ENCODE data around the gene FNDC4.
"Not testable (repeated sequence)": the region's sequence is repeated elsewhere in the genome, so short reads cannot be mapped to it uniquely, and the experiment has no call there.

FNDC4 gene, protein sequence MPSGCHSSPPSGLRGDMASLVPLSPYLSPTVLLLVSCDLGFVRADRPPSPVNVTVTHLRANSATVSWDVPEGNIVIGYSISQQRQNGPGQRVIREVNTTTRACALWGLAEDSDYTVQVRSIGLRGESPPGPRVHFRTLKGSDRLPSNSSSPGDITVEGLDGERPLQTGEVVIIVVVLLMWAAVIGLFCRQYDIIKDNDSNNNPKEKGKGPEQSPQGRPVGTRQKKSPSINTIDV

DNA sequence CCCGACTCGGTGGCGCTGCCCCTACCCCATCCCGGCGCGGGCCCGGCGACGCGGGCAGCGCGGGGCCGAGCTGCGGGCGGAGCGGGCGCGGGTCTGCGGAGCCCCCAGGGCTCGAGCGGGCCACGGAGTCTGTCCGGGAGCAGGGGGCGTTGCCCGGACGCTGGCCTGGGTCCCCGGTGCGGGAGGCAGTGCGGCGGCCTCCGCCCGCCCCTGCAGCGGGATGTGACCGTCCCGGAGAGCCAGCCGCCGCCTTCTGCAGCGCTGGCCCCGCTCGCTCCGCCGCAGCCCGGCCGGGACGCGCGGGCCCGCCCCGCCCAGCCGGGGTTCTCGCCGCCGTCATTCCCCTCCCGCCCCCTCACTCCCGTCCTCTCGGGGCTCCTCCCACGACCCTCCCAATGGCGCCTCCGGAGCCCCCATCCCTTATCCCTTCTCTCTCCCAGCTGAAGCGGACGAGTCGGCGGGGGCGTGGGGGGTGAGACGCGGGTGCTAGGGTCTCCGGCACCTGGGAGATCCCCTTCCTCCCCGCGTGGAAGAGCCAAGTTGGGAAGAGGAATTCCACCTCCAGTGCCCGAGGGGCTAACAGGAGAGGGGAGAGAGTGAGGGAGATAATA is at the start of gene FNDC4:
Gene FNDC4 (minus strand): TSS at position 257 of the 611 bp plus-strand sequence. CDS start 521 bp downstream, outside the sequence.
- no peak for DNase-seq (ENCODE audit: low read depth)

DNA sequence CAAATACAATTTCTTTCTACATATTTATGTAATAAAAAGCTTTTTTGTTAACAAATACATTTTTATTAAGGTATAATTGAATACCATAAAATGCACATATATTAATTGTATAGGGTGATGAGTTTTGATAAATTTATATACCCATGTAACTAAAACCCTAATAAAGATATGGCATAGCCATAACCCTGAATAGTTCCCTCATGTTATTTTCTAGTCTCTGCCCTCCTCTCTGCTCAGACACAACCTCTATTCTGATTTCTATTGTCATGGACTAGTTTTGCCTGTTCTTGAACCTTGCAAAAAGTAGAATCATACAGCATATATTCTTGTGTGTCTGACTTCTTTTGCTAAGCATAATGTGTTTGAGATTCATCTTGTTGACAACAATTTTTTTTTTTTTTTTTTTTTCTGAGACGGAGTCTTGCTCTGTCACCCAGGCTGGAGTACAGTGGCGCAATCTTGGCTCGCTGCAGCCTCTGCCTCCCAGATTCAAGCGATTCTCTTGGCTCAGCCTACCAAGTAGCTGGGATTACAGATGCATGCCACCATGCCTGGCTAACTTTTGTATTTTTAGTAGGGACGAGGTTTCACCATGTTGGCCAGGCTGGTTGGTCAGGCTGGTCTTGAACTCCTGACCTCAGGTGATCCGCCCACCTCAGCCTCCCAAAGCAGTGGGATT is 49.3 kb upstream of the FNDC4 start:
- DNase-seq (ENCODE audit: low read depth), result no peak

DNA sequence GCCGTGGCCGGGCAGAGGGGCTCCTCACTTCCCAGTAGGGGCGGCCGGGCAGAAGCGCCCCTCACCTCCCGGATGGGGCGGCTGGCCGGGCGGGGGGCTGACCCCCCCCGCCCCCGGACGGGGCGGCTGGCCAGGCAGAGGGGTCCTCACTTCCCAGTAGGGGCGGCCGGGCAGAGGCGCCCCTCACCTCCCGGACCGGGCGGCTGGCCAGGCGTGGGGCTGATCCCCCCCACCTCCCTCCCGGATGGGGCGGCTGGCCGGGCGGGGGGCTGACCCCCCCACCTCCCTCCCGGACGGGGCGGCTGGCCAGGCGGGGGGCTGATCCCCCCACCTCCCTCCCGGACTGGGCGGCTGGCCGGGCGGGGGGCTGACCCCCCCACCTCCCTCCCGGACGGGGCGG is 44.6 kb upstream of the FNDC4 start:
- not testable (repeated sequence) for DNase-seq (ENCODE audit: low read depth)

DNA sequence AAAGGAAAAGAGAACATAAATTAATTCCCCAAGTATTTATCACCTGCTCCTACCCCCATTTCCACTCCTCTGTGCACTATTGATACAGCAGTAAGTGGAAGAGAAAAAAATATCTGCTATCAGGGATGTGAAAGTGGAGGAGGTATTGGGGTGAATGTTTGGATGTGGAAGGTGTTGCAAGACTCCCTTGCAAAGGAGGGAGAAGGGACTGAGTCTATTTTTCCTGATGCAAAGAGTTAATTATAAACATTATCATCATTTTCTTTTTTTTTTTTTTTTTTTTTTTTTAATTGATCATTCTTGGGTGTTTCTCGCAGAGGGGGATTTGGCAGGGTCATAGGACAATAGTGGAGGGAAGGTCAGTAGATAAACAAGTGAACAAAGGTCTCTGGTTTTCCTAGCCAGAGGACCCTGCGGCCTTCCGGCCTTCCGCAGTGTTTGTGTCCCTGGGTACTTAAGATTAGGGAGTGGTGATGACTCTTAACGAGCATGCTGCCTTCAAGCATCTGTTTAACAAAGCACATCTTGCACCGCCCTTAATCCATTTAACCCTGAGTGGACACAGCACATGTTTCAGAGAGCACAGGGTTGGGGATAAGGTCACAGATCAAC is 43.9 kb upstream of the FNDC4 start:
- not testable (repeated sequence) for DNase-seq (ENCODE audit: low read depth)

DNA sequence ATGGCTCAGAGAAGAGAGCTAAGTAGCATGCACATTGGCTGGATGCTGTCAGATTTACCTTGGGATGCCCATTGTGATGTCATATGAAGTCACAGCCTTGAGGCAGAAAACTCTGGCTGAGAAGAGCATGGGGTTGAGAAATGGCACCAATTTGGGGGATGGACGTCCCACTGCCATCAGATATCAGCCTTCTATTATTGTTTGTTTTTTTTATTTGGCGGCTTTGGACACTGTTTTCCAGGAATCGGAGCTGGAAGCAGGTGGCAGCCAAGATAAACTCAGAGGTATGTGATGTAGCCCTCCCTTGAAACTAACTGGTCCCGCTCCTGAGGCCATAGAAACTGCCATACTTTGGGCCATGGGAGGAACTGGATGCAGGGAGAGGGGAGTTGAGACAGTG is 42.3 kb upstream of the FNDC4 start:
- no peak for DNase-seq (ENCODE audit: low read depth)

DNA sequence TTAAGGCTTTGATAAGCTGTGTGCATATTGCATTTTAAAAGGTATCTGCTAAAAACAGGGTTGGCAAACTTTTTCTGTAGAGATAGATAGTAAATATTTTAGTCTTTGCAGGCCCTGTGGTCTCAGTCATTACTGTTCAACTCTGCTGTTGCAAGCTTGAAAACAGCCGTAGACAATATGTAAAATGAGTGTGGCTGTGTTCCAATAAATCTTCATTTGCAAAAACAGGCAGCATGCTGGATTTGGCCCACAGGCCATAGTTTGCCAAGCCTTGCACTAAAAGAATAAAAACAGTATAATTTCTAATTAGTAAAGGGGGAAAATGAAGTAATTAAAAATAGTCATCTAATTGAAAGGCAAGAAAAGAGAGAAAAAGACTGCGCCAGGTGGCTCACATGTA is 37.0 kb upstream of the FNDC4 start:
- no peak for DNase-seq (ENCODE audit: low read depth)

DNA sequence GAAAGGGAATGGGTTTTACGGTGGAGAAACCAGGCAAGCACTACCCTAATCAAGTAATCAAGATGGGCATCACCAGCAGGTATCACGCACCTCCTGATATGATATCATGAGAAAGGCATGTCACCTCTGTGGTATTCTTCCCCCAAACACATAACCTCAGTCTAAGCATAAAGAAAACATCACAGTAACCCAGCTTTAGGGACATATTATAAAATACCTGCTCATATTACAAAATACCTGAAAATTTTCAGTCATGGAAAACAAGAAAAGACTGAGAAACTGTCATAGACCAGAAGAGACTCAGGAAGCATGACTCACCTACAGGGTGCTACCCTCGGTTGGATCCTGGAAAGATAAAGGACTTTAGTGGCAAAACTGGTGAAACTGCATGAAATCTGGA is 32.2 kb upstream of the FNDC4 start:
- no peak for DNase-seq (ENCODE audit: low read depth)

DNA sequence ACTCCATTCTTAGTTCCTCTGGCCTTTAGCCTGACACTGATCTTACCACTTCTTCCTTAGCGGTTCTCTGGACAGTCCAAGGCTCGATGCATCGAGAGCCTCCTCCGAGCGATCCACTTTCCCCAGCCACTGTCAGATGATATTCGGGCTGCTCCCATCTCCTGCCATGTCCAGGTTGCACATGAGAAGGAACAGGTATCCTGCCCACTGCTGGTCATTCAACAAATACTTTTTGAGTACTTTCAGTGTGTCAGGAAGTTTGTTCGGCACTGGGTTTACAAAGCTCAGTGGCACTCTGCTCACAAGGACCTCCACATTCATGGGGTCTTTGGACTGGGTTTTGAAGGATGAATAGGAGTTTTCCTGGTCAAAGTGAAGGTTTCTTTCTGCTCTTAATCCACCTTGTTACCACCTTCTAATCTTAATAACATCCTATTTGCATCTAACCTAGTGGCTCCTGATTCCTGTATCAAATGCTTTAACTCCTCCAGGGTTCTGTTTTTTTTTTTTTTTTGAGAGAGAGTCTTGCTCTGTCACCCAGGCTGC is 27.5 kb upstream of the FNDC4 start:
- no peak for DNase-seq (ENCODE audit: low read depth)

DNA sequence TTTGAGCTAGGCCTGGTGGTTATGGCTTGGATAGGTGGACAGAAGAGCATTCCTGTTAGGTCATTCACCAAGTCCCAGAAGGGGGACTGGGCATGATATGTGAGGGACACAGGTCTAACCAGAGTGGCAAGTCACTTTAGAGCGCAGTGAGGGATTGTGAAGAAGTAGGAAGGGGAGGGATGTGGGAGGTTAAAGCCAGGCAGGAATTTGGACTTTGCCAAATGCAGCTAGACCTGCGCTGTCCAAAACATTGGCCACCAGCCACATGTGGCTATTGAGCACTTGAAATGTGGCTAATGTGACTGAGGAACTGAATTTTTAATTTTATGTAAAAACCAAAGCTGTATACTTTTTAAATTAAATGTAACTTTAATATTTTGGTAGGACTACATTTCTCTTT is 25.3 kb upstream of the FNDC4 start:
- no peak for DNase-seq (ENCODE audit: low read depth)

DNA sequence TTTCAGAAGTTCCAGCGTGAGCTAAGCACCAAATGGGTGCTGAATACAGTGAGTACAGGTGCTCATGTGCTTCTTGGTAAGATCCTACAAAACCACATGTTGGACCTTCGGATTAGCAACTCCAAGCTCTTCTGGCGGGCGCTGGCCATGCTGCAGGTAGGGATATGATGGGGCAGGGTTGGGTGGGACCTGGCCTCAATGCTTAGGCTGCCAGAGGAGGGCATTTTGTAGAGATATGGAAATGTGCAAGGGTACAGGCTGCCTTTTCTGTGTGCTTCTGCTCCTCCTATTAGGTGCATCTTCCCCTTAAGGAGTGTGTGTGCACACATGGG is 23.7 kb upstream of the FNDC4 start:
- no peak for DNase-seq (ENCODE audit: low read depth)

DNA sequence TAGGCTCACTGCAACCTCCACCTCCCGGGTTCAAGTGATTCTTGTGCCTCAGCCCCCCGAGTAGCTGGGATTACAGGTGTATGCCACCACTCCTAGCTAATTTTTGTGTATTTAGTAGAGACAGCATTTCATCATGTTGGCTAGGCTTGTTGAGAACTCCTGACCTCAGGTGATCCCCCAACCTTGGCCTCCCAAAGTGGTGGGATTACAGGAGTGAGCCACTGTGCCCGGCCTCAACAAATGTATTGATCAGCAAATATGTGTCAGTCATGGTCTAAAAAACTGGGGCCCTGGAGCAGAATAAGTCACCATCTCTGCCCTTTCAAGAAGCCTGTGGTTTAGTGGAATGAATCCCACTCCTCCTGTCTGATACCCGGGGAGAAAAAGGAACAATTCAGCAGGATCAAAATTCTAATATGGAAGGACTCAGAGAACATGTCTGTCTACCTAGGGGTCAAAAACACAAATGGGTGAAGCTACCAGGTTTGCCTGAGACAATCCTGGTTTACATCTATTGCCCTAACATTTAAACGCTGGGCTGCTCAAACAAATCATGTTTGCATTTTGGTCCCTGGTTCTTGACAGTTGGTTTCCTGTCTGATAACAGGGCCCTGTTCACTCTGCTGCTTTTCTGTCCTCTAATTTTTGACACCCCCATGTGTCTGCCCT is 23.2 kb upstream of the FNDC4 start:
- no peak for DNase-seq (ENCODE audit: low read depth)

DNA sequence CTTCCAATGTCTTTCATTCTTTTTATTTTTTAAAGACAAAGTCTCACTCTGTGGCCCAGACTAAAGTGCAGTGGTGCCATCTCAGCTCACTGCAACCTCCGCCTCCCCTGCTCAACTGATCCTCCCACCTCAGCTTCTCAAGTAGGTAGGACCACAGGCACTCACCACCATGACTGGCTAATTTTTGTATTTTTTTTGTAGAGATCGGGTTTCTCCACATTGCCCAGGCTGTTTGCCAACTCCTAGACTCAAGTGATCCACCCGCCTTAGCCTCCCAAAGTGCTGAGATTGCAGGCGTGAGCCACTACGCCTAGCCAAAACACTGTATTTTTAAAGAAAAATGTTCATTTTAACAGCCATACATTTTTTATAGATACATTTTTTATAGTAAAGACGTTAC is 14.3 kb upstream of the FNDC4 start:
- no peak for DNase-seq (ENCODE audit: low read depth)

DNA sequence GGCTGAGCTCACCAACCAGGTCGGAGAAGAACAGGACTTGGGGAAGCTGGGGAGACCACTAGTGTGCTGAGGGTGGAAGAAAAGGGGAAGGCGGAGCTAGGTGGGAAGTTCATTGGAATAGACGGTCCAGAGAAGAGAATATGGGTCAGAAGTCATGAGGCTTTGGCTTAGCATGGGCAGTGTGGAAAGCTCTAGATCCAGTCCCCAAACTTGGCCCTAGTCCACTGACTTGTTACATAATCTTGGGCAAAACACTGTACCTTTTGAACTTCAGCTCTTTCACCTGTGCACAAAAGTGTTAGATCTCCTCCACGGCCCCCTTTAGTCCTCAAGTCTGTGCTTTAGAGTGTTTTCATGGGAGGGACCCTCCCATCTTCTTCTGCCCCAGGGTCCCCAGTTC is 12.3 kb upstream of the FNDC4 start:
- no peak for DNase-seq (ENCODE audit: low read depth)

DNA sequence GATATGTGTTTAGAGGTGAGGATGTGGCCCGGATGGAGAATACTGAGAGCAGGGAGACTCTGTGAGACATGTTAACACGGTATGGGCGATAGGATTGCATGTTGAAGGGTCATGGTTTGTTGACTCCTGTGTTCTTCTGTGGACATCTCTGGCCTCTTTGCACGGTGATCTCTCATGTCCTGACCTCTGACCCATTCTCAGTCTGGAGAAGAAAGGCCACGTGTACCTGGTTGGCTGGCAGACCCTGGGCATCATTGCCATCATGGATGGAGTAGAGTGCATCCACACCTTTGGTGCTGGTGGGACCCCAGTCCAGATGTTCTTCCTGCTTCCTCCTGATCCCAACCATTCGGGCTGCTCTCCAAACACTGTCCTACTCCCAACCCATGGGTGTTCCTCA is 11.6 kb upstream of the FNDC4 start:
- no peak for DNase-seq (ENCODE audit: low read depth)

DNA sequence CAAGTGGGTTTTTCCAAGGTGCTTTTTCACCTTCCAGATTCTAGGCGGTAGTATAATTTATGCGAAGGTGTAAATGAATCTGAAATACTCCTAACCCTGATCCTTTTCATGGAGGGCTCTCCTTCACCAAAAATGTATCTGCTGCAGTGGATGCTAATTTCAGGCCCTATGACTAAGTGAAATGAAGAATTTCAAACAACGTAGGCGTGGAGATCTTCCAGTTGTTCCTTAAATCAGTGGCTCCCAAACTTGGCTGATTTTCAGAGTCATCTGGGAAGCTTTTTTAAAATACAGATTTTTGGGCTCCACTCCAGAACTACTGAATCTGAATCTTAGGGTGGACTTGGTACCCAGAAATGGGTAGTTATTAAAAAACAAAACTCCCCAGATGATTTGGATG is 7.1 kb upstream of the FNDC4 start:
- no peak for DNase-seq (ENCODE audit: low read depth)

DNA sequence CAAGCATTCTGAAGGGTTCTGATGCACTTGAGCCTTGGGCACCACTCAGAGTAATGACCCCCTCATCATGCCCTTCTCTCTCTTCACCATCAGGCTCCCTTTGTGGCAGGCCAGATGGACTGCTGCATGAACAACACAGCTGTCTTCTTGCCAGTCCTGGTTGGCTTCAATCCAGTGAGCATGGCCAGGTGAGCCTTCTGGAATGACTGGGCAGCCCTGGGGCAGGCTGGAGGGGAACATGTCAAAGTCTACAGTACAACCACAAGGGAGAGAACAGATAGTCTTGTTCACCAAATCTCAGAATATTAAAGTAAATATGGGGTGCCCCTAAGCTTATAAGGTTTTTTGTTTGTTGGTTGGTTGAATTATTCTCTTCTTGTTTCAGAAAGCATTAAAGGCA is 6.0 kb upstream of the FNDC4 start:
- no peak for DNase-seq (ENCODE audit: low read depth)

DNA sequence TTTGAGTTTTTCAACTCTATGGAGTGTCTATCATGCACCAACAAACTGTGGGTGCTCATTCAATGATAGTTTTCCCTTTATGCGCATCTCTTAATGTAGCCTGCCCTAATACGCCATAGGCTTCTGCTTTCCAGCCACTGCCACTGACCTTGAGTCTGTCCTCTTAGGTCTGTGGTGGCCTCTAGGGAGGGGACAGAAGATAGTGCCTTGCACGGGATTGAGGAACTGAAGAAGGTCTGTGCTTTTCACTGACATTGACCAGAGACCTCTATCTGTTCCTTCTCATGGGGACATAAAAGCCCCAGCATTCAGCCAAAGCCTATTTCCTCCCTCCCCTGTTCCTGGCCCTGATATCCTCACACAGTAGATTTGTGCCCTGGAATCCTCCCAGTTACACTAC is 4.0 kb upstream of the FNDC4 start:
- DNase-seq (ENCODE audit: low read depth), result no peak

DNA sequence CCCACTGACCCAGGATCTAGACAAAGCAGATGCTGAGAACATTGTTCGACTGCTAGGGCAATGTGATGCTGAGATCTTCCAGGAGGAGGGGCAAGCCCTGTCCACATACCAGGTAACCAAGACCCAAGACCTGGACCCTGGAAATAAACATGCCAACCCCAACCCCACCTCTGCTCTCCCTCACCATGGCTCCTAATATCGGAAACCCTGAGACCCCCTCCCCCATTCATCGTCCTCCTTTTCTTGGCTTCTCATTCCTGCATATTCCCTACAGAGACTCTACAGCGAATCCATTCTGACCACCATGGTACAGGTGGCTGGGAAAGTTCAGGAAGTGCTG is 2.3 kb upstream of the FNDC4 start:
- no peak for DNase-seq (ENCODE audit: low read depth)

DNA sequence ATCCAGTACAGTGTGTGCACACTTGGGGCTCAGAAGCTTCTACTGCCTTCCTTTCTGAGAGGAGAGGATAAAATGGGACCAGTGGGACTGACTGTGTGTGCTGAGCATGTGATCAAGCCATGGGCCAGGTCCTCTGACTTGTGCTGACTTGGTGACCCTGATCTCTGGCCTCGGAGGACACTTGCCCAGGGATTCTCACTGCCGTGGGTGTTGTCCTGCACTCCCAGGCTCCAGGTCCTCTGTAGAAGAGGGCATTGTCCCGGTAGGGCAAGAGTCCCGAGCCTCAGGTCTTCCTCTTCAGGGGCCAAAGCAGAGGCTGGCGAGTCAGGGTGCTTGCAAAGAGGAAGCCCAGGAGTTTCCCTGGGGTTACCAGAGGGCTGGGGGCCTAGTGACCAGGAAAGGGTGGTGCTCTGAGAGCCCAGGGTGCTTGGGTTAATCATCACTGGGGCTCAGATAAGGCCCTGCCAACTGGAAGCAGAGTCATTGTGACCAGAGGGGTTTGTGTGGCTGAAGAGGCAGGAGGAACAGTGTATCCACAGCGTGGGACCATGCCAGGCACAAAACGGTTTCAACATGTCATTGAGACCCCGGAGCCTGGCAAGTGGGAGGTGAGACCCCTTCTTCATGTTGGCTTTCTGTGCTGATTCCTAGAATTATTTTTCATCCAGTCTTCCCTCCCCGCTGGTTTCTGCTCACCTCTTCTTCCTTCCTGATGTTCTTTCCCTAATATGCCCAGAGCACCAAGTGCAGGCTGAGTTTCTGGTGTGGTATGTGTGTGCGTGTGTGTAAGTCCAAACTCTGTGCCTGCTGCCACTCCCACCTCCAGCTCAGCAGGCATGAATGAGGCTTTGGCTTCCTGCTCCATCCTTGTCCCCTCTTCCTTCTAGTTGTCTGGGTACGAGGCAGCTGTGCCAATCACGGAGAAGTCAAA is 1.6 kb upstream of the FNDC4 start, which contains the start of gene GCKR:
Gene GCKR (plus strand): TSS at position 483 of the 931 bp plus-strand sequence. CDS start 66 bp downstream, at position 549.
- DNase-seq (ENCODE audit: low read depth), result no peak

DNA sequence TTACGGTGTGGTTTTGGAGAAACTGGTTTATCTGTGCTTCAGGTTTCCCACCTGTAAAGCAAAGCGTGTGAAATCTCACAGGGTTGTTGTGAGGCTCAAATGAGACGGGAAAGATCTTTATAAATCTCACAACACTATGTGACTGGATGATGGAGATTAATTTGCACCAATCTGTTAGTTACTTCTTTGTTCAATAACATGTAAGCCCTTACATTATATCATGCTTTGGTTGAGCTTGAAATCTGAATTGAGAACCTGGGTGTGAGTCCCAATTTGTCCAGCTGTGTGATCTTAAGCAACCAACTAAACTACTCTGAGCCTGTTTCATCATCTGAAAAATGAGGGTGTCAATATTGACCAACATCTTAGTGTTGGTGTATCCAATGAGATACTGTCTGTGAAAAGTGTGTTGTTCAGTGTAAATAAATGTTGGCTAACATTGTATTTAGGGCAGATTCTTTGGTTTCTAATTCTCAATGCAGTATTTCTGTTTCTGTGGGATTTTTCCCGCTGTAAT is 898 bp upstream of the FNDC4 start:
- no peak for DNase-seq (ENCODE audit: low read depth)

DNA sequence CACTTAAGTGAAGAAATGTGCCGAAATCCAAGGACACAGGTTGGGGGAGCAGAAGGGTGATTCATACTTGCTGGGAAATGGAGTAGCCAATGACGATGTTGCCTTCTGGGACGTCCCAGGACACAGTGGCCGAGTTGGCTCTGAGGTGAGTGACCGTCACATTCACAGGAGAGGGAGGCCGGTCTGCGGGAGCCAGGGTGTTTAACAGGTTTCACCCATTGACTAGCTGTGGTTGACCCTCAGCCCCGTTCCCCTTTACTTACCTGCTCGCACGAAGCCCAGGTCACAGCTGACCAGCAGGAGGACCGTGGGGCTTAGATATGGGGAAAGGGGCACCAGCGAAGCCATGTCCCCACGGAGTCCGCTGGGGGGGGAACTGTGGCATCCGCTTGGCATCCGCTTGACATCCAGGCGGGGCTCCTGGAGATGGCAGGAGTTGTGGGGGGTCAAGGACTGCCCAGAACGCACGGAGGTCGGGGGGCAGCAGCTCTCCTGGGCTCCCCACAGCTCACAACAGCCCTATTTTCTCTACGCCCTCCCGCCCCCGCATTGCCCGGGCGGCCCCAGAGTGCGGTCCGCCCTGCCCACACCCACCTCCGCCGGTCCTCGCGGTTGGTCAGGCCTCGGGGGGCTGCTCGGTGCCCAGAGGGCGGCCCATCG is 586 bp downstream of the FNDC4 start:
- DNase-seq (ENCODE audit: low read depth), result no peak
